Right ventricle myocardium superior (tissue), 1 donor: ENCODE data around the gene PIP5K1C. TPM values are rescaled to one million over a fixed set of nuclear protein-coding genes. Genes with fewer than 3 reads are reported as not detected.

Experiments
- ATAC-seq: fragments of 200-7000 bp; cut with Tn5 transposase; one replicate; pipeline ENCODE4 v1.9.1; 2020; ENCODE audit warnings: mild to moderate bottlenecking; ENCODE audit not compliant: poor library complexity
- DNase-seq: peaks from one replicate; pipeline ENCODE4 v3.0.0-alpha.2; 2020
- intact Hi-C: fragments of 100-400 bp; cut with DNase I; formaldehyde crosslinking; loops from one replicate; pipeline ENCODE4 v1.11.2; 2022
- total RNA-seq: library from RNA; stranded (reverse); fragmentation: NEBNext Ultra II Directional; extraction: Animal tissue kit (Norgen Biotek cat#: 25700); gene quantifications from one replicate; pipeline ENCODE4 v1.2.1, GENCODE V29; 2021
- donor health status: DM: no; HTN: yes; CAD: no; lungs with severe emphysema.

PIP5K1C gene
- total RNA-seq, 1 donor from 2014 or later, result 31.6 TPM

DNA sequence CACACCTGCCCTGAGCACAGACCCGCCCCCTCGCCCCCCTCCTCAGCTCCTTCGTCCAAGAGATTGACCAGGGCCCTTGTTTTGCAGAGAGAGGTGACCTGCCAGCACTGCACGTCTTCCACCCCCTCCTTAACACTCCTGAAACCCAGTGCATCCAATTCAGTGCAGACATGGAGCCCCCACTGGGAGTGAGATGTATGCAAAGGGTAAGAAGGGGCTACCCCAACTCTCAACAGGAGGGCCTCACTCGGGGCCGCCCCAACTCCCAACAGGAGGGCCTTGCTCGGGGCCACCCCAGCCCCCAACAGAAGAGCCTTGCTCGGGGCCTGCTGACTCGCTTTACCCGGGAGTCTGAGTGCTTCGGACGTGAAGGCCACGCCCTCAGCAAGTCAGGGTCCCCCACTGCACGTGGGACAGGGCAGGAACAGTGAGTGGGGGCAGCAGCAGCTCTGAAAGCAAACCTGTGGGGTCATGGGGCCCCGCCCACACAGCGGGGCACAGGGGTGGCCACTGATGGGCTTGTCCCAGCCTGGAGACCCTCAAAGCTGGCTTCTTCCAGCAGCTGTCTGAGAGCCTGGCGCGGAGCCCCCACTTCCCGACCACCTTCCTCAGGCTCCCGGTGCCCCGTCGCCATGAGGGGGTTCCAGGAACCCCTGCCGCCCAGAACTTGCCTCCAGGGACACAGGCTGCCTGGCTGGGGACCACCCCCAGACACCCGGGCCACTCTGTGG lies 79.3 kb downstream of the PIP5K1C start:
- intact Hi-C loops, result no loop called here
- ATAC-seq (no peak), DNase-seq (no peak)

DNA sequence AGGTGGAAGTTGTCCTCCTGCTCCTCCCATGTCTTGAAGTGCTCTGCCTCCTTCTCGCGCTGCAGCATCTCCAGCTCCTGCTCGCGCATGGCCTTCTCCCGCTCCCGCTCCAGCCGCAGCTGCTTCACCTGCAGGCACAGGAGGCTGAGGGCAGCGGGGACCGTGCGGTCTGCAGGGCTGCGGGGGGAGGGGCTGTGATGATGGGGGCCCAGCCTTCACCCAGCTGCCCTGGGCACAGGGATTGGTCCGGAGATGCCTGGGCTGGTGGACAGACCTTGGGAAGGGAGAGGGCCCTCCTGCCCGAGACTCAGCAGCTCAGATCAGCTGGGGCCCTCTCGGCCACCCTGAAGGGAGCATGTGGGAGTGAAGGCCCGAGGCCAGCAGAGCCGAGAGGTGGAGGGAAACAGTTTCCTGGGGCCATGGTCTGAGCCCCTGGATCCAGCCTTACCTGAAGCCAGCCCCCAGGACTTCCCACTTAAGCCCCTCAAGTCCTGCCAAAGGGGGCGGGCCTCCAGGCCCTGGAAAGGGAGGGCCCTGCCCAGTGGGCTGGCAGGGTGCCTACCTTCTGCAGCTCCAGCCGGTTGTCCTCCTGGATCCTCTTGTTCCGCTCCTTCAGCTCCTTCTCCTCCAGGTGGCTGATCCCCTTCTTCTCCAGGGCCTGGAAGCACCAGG lies 80.0 kb downstream of the PIP5K1C start:
- no peak for ATAC-seq
- intact Hi-C loops, result no loop called here
- DNase-seq, result no peak

- intact Hi-C loops, result loop anchor here (2.0 to 5.0 kb wide), 2 partner anchors 33 to 72 kb away; no protein-coding TSS in a partner anchor
- ATAC-seq (no peak), DNase-seq (no peak)
These were observed 80.6 kb downstream of the PIP5K1C start for GRCh38 chr19:3619631-3620012.

- intact Hi-C loops, result loop anchor here (2.0 to 5.0 kb wide), 2 partner anchors 32 to 72 kb away; no protein-coding TSS in a partner anchor
- DNase-seq (no peak), ATAC-seq (peak; percentile 4)
These were observed 81.2 kb downstream of the PIP5K1C start for GRCh38 chr19:3618811-3619630.

GRCh38 chr19:3618144-3618810 lies 82.0 kb downstream of the PIP5K1C start:
- peak; percentile 86 for DNase-seq
- peak; percentile 85 for ATAC-seq
- intact Hi-C loops, result loop anchor here (2.0 to 5.0 kb wide), 2 partner anchors 31 to 71 kb away; no protein-coding TSS in a partner anchor

- no peak for DNase-seq
- ATAC-seq, result no peak
- intact Hi-C loops, result loop anchor here (5.0 kb wide), 1 partner anchor 70 kb away; no protein-coding TSS in a partner anchor
These were observed 82.8 kb downstream of the PIP5K1C start for GRCh38 chr19:3617463-3617862.

- DNase-seq, result no peak
These were observed 84.6 kb downstream of the PIP5K1C start for GRCh38 chr19:3615524-3616135.

GRCh38 chr19:3614858-3615505 lies 85.3 kb downstream of the PIP5K1C start:
- DNase-seq (no peak), ATAC-seq (no peak)
- intact Hi-C loops, result loop anchor here (5.0 kb wide), 1 partner anchor 68 kb away; no protein-coding TSS in a partner anchor

More at GRCh38 chr19:3615524-3616135, 84.6 kb downstream of the PIP5K1C start:
- no peak for ATAC-seq
- intact Hi-C loops, result loop anchor here (5.0 kb wide), 1 partner anchor 68 kb away; no protein-coding TSS in a partner anchor

- no peak for ATAC-seq
- DNase-seq, result no peak
- intact Hi-C loops, result no loop called here
These were observed 86.2 kb downstream of the PIP5K1C start for GRCh38 chr19:3613818-3614661.

- no peak for DNase-seq
- no peak for ATAC-seq
- intact Hi-C loops, result no loop called here
These were observed 87.1 kb downstream of the PIP5K1C start for GRCh38 chr19:3612901-3613741.

- ATAC-seq (no peak), DNase-seq (no peak)
- intact Hi-C loops, result no loop called here
These were observed 87.9 kb downstream of the PIP5K1C start for GRCh38 chr19:3612330-3612729.

- DNase-seq (no peak), ATAC-seq (no peak)
- intact Hi-C loops, result no loop called here
These were observed 88.4 kb downstream of the PIP5K1C start for GRCh38 chr19:3611841-3612240.

DNA sequence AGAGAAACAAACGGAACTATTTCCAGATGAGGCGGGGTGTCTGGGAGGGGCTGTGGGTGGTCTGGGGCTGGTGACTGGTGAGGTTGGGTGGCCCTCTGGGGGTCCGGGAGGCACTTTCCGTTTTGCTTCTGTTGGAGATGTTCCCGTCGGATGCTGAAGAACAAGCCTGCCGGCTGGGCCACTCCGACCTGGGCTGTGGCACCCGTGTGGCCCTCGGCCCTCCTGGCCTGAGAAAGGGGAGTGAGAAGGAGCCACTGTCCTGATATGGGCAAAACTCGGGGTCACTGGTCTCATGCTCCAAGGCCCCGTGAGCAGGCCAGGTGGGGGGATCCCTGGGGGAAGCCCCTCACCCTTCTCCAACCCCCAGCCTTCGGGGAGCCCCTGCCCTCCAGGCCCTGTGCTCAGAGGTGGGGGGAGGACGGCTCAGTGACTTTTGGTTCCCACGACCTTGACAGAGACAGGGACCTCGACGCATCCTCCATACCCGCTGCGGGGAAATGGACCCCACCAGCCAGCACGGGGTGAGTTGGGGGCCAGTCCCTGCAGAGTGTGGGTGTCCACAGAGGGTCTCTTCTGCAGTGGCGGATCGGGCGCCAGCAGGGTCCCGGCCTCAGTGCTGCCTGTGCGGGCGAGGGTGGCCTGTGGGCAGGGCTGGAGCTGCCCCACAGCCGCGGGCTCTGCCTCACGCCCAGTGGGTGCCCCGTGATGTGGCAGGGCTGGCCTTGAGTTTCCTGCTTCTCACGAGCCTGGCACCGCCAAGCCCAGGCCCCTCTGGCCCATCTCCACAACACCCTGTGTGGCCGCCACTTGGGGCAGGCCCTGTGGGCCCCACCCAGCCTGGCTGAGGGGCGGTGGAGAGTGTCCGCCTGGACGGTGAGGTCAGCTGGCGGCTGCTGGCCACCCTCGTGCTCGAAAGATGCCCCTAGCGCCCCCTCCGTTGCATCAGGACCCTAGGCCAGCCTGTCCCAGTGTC lies 89.2 kb downstream of the PIP5K1C start:
- no peak for DNase-seq
- no peak for ATAC-seq
- intact Hi-C loops, result no loop called here

GRCh38 chr19:3609779-3610719 lies 90.2 kb downstream of the PIP5K1C start:
- intact Hi-C loops, result no loop called here
- ATAC-seq (no peak), DNase-seq (no peak)
